Tibial nerve (tissue), 3 donors: Measurements from ENCODE around the gene SNX32.
A peak's percentile ranks its signal among the peaks of the same experiment; 100 is the strongest.

ENCODE experiments used
- CTCF ChIP-seq, 5 experiments: fragments of 200-600 bp in 3 of 5; fragments of 450-650 bp in 2 of 5; sonication (generic) in 3 of 5; IDR thresholded peaks; one replicate each; pipeline ENCODE4 v1.5.1; 2016 to 2019; ENCODE audit warnings: antibody characterized with exemption in 5 of 5, mild to moderate bottlenecking in 3 of 5, moderate library complexity in 2 of 5
- POLR2A ChIP-seq, 2 donors: fragments of 450-650 bp; IDR thresholded peaks; one replicate each; pipeline ENCODE4 v1.6.1; 2017; ENCODE audit warnings: antibody characterized with exemption in 2 of 2, mild to moderate bottlenecking in 2 of 2, moderate library complexity in 2 of 2

- peak in 1 of 5 experiments; percentile 23 for TF ChIP-seq CTCF (IDR thresholded peaks at IDR 0.05)
- no peak for TF ChIP-seq POLR2A (IDR thresholded peaks at IDR 0.05)
These were observed 66.5 kb downstream of the SNX32 start, which contains the start of gene FOSL1 for GRCh38 chr11:65900125-65900898.
